Measurements from ENCODE around the gene CEP131.

GRCh38 chr17:81222620-81222905 lies 202 bp downstream of the CEP131 start:
- no peak for TF ChIP-seq POLR2AphosphoS5 (IDR thresholded peaks at IDR 0.05)
- TF ChIP-seq CTCF (IDR thresholded peaks at IDR 0.05) = no peak
- no peak for TF ChIP-seq POLR2A (IDR thresholded peaks at IDR 0.05)
- no peak for TF ChIP-seq EP300 (IDR thresholded peaks at IDR 0.05)
